WTC11 (cell line): ENCODE measurements around the gene PCBP3. TPM values are rescaled to one million over a fixed set of nuclear protein-coding genes. Genes with fewer than 3 reads are reported as not detected.
A peak's percentile ranks its signal among the peaks of the same experiment; 100 is the strongest.

Experiments
- ATAC-seq: fragments of 200-7000 bp; cut with Tn5 transposase; 2 replicates; pipeline ENCODE4 v1.10.0; 2021; ENCODE audit warnings: mild to moderate bottlenecking, moderate library complexity
- CTCF ChIA-PET: fragments of 300-600 bp; sonication (Branson Sonifier 250); formaldehyde crosslinking; loops from one replicate; lab custom pipeline; 2021; ENCODE audit warnings: antibody characterized with exemption; lab: Charles Lee
- POLR2A ChIA-PET: fragments of 350-600 bp; sonication (Branson Sonifier 250); formaldehyde crosslinking; loops from one replicate; lab custom pipeline; 2021; ENCODE audit warnings: antibody characterized with exemption; lab: Charles Lee
- DNase-seq: peaks from one replicate; pipeline ENCODE4 v3.0.0; 2021; ENCODE audit warnings: low spot score
- H3K27ac Mint-ChIP-seq: 2 replicates; pipeline ENCODE4 v1.8.0; 2021; ENCODE audit warnings: mixed read lengths
- H3K27me3 Mint-ChIP-seq: 2 replicates; pipeline ENCODE4 v1.8.0; 2021; ENCODE audit warnings: low read depth, mild to moderate bottlenecking, moderate library complexity, mixed read lengths
- H3K36me3 Mint-ChIP-seq: 2 replicates; pipeline ENCODE4 v1.8.0; 2021; ENCODE audit warnings: mixed read lengths
- H3K4me1 Mint-ChIP-seq: 2 replicates; pipeline ENCODE4 v1.8.0; 2022; ENCODE audit warnings: mixed read lengths
- H3K4me3 Mint-ChIP-seq: 2 replicates; pipeline ENCODE4 v1.8.0; 2021; ENCODE audit warnings: mild to moderate bottlenecking, moderate library complexity, mixed read lengths
- H3K9me3 Mint-ChIP-seq: 2 replicates; pipeline ENCODE4 v1.8.0; 2021; ENCODE audit warnings: mixed read lengths
- ATF1 ChIP-seq: sonication (generic); formaldehyde crosslinking; IDR thresholded peaks from 2 replicates; pipeline ENCODE4 v1.8.1; 2023; ENCODE audit warnings: mild to moderate bottlenecking, moderate library complexity, missing genetic modification reagents
- ATF3 ChIP-seq: sonication (generic); formaldehyde crosslinking; conservative IDR thresholded peaks from 2 replicates; pipeline ENCODE4 v1.8.1; 2022; ENCODE audit warnings: mild to moderate bottlenecking, missing genetic modification reagents
- CREB1 ChIP-seq: sonication (generic); formaldehyde crosslinking; IDR thresholded peaks from 2 replicates; pipeline ENCODE4 v1.8.0; 2023; ENCODE audit warnings: mild to moderate bottlenecking, missing genetic modification reagents
- ESRRA ChIP-seq: sonication (generic); formaldehyde crosslinking; IDR thresholded peaks from 2 replicates; pipeline ENCODE4 v1.8.1; 2022; ENCODE audit warnings: mild to moderate bottlenecking, missing genetic modification reagents, borderline replicate concordance
- FOXK1 ChIP-seq: sonication (generic); formaldehyde crosslinking; IDR thresholded peaks from 2 replicates; pipeline ENCODE4 v1.8.0; 2022; ENCODE audit warnings: mild to moderate bottlenecking, moderate library complexity, missing genetic modification reagents
- FOXP1 ChIP-seq: sonication (generic); formaldehyde crosslinking; IDR thresholded peaks from 2 replicates; pipeline ENCODE4 v1.8.0; 2022; ENCODE audit warnings: missing genetic modification reagents, mild to moderate bottlenecking, moderate library complexity, borderline replicate concordance
- GABPB1 ChIP-seq: sonication (generic); formaldehyde crosslinking; IDR thresholded peaks from 2 replicates; pipeline ENCODE4 v1.8.1; 2023; ENCODE audit warnings: mild to moderate bottlenecking, missing genetic modification reagents
- GTF2I ChIP-seq: fragments of 250-450 bp; sonication (Bioruptor Pico); conservative IDR thresholded peaks from 2 replicates; pipeline ENCODE4 v1.4.0; 2021; ENCODE audit warnings: mild to moderate bottlenecking
- JAZF1 ChIP-seq: fragments of 250-450 bp; sonication (Bioruptor Pico); IDR thresholded peaks from 2 replicates; pipeline ENCODE4 v1.9.0; 2021; ENCODE audit warnings: moderate library complexity, mild to moderate bottlenecking, inconsistent platforms
- KAT7 ChIP-seq: sonication (generic); formaldehyde crosslinking; IDR thresholded peaks from 2 replicates; pipeline ENCODE4 v1.8.1; 2023; ENCODE audit warnings: missing genetic modification reagents, mild to moderate bottlenecking, borderline replicate concordance
- NR2C2 ChIP-seq: sonication (generic); formaldehyde crosslinking; IDR thresholded peaks from 2 replicates; pipeline ENCODE4 v1.8.0; 2022; ENCODE audit warnings: mild to moderate bottlenecking, missing genetic modification reagents
- NR3C1 ChIP-seq: sonication (generic); formaldehyde crosslinking; conservative IDR thresholded peaks from 2 replicates; pipeline ENCODE4 v1.8.1; 2023; ENCODE audit warnings: low read depth, mild to moderate bottlenecking, missing genetic modification reagents
- OVOL2 ChIP-seq: fragments of 250-450 bp; sonication (Bioruptor Pico); IDR thresholded peaks from 2 replicates; pipeline ENCODE4 v1.9.0; 2021; ENCODE audit warnings: mild to moderate bottlenecking, borderline replicate concordance
- SP1 ChIP-seq: sonication (generic); formaldehyde crosslinking; conservative IDR thresholded peaks from 2 replicates; pipeline ENCODE4 v1.8.1; 2022; ENCODE audit warnings: missing genetic modification reagents
- TEAD4 ChIP-seq: sonication (generic); formaldehyde crosslinking; IDR thresholded peaks from 2 replicates; pipeline ENCODE4 v1.8.0; 2022; ENCODE audit warnings: mild to moderate bottlenecking, missing genetic modification reagents
- ZBTB21 ChIP-seq: sonication (generic); formaldehyde crosslinking; IDR thresholded peaks from 2 replicates; pipeline ENCODE4 v1.8.1; 2023; ENCODE audit warnings: mild to moderate bottlenecking, missing genetic modification reagents, borderline replicate concordance
- ZNF416 ChIP-seq: fragments of 250-450 bp; sonication (Bioruptor Pico); IDR thresholded peaks from 2 replicates; pipeline ENCODE4 v1.9.0; 2021; ENCODE audit warnings: mild to moderate bottlenecking, inconsistent platforms
- ZNF423 ChIP-seq: fragments of 250-450 bp; sonication (Bioruptor Pico); IDR thresholded peaks from 2 replicates; pipeline ENCODE4 v2.1.2; 2022; ENCODE audit warnings: mild to moderate bottlenecking, moderate library complexity
- ZNF425 ChIP-seq: fragments of 250-450 bp; sonication (Bioruptor Pico); conservative IDR thresholded peaks from 2 replicates; pipeline ENCODE4 v1.9.0; 2021; ENCODE audit warnings: mild to moderate bottlenecking
- total RNA-seq: library from RNA; stranded (reverse); gene quantifications from 3 replicates; pipeline ENCODE4 v1.2.3, GENCODE V29; 2021
- TF ChIP-seq, protein P1 (sequence below): sonication (generic); formaldehyde crosslinking; IDR thresholded peaks from 2 replicates; pipeline ENCODE4 v1.8.1; 2022; ENCODE audit warnings: mild to moderate bottlenecking, missing genetic modification reagents, moderate library complexity, borderline replicate concordance
- TF ChIP-seq, protein P2 (sequence below): fragments of 250-450 bp; sonication (Bioruptor Pico); IDR thresholded peaks from 2 replicates; pipeline ENCODE4 v1.8.0; 2021; ENCODE audit warnings: mild to moderate bottlenecking
- TF ChIP-seq, protein P3 (sequence below): fragments of 250-450 bp; sonication (Bioruptor Pico); IDR thresholded peaks from 2 replicates; pipeline ENCODE4 v1.9.0; 2021; ENCODE audit warnings: moderate library complexity, mild to moderate bottlenecking, inconsistent platforms, borderline replicate concordance
- TF ChIP-seq, protein P4 (sequence below): sonication (generic); formaldehyde crosslinking; conservative IDR thresholded peaks from 2 replicates; pipeline ENCODE4 v1.8.1; 2023; ENCODE audit warnings: mild to moderate bottlenecking, low read depth, missing genetic modification reagents, moderate library complexity

Gene PCBP3
- total RNA-seq, 1 experiment from 2014 or later: 8.5 TPM

GRCh38 chr21:45860493-45861155 is 217.1 kb downstream of the PCBP3 start:
- no peak for TF ChIP-seq ZBTB21 (CRISPR knock-in tag)
- TF ChIP-seq ZNF425 (CRISPR knock-in tag): no peak
- TF ChIP-seq TEAD4: no peak
- no peak for TF ChIP-seq OVOL2
- TF ChIP-seq SP1 (CRISPR knock-in tag): no peak
- no peak for TF ChIP-seq FOXK1 (CRISPR knock-in tag)
- TF ChIP-seq ZNF416 (CRISPR knock-in tag): no peak
- TF ChIP-seq, protein P1, sequence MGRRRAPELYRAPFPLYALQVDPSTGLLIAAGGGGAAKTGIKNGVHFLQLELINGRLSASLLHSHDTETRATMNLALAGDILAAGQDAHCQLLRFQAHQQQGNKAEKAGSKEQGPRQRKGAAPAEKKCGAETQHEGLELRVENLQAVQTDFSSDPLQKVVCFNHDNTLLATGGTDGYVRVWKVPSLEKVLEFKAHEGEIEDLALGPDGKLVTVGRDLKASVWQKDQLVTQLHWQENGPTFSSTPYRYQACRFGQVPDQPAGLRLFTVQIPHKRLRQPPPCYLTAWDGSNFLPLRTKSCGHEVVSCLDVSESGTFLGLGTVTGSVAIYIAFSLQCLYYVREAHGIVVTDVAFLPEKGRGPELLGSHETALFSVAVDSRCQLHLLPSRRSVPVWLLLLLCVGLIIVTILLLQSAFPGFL: no peak
- no peak for TF ChIP-seq KAT7 (CRISPR knock-in tag)
- no peak for TF ChIP-seq CREB1 (CRISPR knock-in tag)
- Mint-ChIP-seq H3K27ac (peak overlapping the region; percentile 32; the same call in 1 of the 2 replicates), H3K4me3 (no peak overlapping the region)

DNA sequence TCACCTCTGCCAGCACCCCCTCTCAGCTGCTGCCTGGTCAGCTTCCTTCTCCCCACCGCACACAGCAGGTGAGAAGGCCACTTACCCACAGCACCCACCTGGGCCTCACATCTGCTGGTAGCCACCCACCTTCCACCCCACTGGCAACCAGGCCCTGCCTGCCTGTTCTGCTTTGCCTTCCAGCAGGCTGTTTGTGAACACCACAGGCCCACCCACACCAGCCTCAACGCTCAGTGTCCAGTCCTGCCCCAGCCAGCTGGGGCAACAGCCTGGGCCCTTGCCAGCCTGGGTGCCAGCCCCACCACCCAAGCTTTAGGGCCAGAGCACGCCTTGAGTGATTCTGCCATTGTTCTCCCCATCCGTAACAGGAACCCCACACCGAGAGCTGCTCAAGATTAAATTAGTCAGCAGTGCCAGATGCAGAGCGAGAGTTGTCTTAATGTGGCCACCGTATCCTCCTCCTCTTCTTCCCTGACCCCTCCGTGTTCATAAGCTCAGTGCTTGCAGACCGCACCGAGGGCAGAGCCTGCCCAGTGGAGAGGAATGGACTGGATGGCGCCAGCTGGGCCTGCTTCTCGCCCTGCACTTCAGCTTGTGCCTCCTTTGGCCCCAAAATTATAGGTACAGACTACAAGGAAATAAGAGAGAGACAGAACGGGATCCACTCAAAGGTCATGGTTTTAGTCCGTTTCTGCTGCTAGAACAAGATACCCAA is 217.8 kb downstream of the PCBP3 start:
- H3K9me3 Mint-ChIP-seq: no peaks in the 10 kb centered on the region
- CTCF ChIA-PET: interaction anchor here (1.0 kb wide), 2 partner anchors 32 to 723 kb away, joined by 3 read pairs; no protein-coding TSS in a partner anchor
- H3K27me3 Mint-ChIP-seq: peaks cover 2% of the 10 kb centered on the region; the same call in 1 of the 2 replicates
- ATAC-seq (no peak), DNase-seq (no peak)
- no peak overlapping the region for H3K4me3 Mint-ChIP-seq
- POLR2A ChIA-PET: no interaction called here
- peaks cover 18% of the 10 kb centered on the region for H3K4me1 Mint-ChIP-seq
- H3K27ac Mint-ChIP-seq: peak overlapping the region; percentile 32; the same call in 1 of the 2 replicates
- no peaks in the 10 kb centered on the region for H3K36me3 Mint-ChIP-seq
- TF ChIP-seq, protein P2, sequence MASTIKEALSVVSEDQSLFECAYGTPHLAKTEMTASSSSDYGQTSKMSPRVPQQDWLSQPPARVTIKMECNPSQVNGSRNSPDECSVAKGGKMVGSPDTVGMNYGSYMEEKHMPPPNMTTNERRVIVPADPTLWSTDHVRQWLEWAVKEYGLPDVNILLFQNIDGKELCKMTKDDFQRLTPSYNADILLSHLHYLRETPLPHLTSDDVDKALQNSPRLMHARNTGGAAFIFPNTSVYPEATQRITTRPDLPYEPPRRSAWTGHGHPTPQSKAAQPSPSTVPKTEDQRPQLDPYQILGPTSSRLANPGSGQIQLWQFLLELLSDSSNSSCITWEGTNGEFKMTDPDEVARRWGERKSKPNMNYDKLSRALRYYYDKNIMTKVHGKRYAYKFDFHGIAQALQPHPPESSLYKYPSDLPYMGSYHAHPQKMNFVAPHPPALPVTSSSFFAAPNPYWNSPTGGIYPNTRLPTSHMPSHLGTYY (CRISPR knock-in tag): no peak
- TF ChIP-seq ATF3 (CRISPR knock-in tag): no peak
- TF ChIP-seq GTF2I (CRISPR knock-in tag): no peak
- TF ChIP-seq ESRRA (CRISPR knock-in tag): no peak
- no peak for TF ChIP-seq NR3C1 (CRISPR knock-in tag)
- TF ChIP-seq, protein P1: no peak
- no peak for TF ChIP-seq NR2C2
- TF ChIP-seq FOXP1: no peak
- TF ChIP-seq ZNF423 (CRISPR knock-in tag): no peak
- no peak for TF ChIP-seq ATF1 (CRISPR knock-in tag)
- no peak for TF ChIP-seq GABPB1
- TF ChIP-seq, protein P3, sequence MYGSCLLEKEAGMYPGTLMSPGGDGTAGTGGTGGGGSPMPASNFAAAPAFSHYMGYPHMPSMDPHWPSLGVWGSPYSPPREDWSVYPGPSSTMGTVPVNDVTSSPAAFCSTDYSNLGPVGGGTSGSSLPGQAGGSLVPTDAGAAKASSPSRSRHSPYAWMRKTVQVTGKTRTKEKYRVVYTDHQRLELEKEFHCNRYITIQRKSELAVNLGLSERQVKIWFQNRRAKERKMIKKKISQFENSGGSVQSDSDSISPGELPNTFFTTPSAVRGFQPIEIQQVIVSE: no peak
- TF ChIP-seq, protein P4, sequence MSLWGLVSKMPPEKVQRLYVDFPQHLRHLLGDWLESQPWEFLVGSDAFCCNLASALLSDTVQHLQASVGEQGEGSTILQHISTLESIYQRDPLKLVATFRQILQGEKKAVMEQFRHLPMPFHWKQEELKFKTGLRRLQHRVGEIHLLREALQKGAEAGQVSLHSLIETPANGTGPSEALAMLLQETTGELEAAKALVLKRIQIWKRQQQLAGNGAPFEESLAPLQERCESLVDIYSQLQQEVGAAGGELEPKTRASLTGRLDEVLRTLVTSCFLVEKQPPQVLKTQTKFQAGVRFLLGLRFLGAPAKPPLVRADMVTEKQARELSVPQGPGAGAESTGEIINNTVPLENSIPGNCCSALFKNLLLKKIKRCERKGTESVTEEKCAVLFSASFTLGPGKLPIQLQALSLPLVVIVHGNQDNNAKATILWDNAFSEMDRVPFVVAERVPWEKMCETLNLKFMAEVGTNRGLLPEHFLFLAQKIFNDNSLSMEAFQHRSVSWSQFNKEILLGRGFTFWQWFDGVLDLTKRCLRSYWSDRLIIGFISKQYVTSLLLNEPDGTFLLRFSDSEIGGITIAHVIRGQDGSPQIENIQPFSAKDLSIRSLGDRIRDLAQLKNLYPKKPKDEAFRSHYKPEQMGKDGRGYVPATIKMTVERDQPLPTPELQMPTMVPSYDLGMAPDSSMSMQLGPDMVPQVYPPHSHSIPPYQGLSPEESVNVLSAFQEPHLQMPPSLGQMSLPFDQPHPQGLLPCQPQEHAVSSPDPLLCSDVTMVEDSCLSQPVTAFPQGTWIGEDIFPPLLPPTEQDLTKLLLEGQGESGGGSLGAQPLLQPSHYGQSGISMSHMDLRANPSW (CRISPR knock-in tag): no peak
- TF ChIP-seq JAZF1 (CRISPR knock-in tag): no peak

More at GRCh38 chr21:45860493-45861155, 217.1 kb downstream of the PCBP3 start:
- Mint-ChIP-seq H3K4me1 (peaks cover 25% of the 10 kb centered on the region), H3K9me3 (no peaks in the 10 kb centered on the region), H3K27me3 (peaks cover 2% of the 10 kb centered on the region; the same call in 1 of the 2 replicates), H3K36me3 (no peaks in the 10 kb centered on the region)
- no peak for ATAC-seq
- no peak for DNase-seq
- ChIA-PET POLR2A (no interaction called here), CTCF (interaction anchor here (1.0 kb wide), 2 partner anchors 31 to 722 kb away, joined by 3 read pairs; no protein-coding TSS in a partner anchor)
